ENCODE results near the gene CRLF3. TPM values are rescaled to one million over a fixed set of nuclear protein-coding genes. Genes with fewer than 3 reads are reported as not detected.

Gene CRLF3
- total RNA-seq = 1 to 10 TPM; 3.4 to 5.3 TPM

GRCh38 chr17:30824356-30825145 is at the start of gene CRLF3:
Gene CRLF3, minus strand, starts transcription at chr17:30824692. Its CDS starts 41 bp downstream, at chr17:30824651.
- H3K36me3 ChIP-seq = no peaks in the 10 kb centered on the region
- peaks cover 0 to 28% of the 10 kb centered on the region in 2 donors for H3K4me1 ChIP-seq
- H3K4me3 ChIP-seq = peak within 1 kb of the TSS; percentile 72 to 86
- H3K27me3 ChIP-seq = no peaks in the 10 kb centered on the region
- H3K27ac ChIP-seq = peak within 1 kb of the TSS; percentile 85 to 87
- no peaks in the 10 kb centered on the region for H3K9me3 ChIP-seq
- DNase-seq (ENCODE audit: low spot score) = peak; percentile 80
- TF ChIP-seq, protein P1, sequence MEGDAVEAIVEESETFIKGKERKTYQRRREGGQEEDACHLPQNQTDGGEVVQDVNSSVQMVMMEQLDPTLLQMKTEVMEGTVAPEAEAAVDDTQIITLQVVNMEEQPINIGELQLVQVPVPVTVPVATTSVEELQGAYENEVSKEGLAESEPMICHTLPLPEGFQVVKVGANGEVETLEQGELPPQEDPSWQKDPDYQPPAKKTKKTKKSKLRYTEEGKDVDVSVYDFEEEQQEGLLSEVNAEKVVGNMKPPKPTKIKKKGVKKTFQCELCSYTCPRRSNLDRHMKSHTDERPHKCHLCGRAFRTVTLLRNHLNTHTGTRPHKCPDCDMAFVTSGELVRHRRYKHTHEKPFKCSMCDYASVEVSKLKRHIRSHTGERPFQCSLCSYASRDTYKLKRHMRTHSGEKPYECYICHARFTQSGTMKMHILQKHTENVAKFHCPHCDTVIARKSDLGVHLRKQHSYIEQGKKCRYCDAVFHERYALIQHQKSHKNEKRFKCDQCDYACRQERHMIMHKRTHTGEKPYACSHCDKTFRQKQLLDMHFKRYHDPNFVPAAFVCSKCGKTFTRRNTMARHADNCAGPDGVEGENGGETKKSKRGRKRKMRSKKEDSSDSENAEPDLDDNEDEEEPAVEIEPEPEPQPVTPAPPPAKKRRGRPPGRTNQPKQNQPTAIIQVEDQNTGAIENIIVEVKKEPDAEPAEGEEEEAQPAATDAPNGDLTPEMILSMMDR (IDR thresholded peaks at IDR 0.05) = peak; percentile 40 to 75

DNA sequence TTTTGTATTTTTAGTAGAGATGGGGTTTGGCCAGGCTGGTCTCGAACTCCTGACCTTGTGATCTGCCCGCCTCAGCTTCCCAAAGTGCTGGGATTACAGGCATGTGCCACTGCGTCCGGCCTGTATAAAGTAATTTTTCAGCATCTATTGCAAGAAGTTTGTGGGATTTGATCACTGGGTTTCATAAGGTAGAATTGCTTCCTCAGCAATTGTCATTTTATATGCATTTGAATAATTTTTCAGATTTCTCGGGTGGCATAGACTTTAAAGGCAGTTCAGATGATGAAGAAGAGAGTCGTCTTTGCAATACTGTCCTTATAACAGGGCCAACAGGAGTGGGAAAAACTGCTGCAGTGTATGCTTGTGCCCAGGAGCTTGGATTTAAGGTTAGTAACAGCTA is 44.5 kb upstream of the CRLF3 start:
- TF ChIP-seq, protein P1 (IDR thresholded peaks at IDR 0.05) = no peak
- Histone ChIP-seq H3K4me1 (no peaks in the 10 kb centered on the region), H3K27ac (no peak overlapping the region), H3K9me3 (no peaks in the 10 kb centered on the region), H3K4me3 (no peak overlapping the region), H3K36me3 (no peaks in the 10 kb centered on the region), H3K27me3 (no peaks in the 10 kb centered on the region)
- no peak for DNase-seq (ENCODE audit: low spot score)

- Histone ChIP-seq H3K27ac (no peak overlapping the region), H3K36me3 (no peaks in the 10 kb centered on the region)
- TF ChIP-seq, protein P1 (IDR thresholded peaks at IDR 0.05) = no peak
Measured at GRCh38 chr17:30864636-30865035, 40.1 kb upstream of the CRLF3 start.

DNA sequence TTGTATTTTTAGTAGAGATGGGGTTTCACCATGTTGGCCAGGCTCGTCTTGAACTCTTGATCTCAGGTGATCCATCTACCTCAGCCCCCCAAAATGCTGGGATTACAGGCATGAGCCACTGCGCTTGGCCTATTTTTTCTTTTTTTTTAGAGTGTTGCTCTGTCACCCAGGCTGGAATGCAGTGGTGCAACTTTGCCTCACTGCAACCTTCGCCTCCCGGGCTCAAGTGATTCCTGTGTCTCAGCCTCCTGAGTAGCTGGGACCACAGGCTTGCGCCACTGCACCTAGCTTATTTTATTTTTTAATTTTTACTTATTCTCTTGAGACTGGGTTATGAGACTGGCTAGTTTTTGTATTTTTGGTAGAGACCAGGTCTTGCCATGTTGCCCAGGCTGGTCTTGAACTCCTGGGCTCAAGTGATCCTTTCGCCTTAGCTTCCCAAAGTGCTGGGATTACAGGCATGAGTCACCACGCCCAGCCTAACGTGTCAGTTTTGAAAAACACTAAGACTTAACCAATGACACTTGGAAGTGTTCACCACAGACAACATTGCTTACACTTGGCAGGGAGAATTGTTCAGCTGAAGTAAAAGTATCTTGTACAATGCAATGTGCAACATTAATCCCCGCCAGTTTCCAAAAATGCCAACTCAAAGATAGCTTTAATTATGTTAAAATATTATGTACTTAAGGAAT is 34.2 kb upstream of the CRLF3 start:
- no peak for DNase-seq (ENCODE audit: low spot score)
- TF ChIP-seq, protein P1 (IDR thresholded peaks at IDR 0.05) = no peak
- Histone ChIP-seq H3K4me1 (no peaks in the 10 kb centered on the region), H3K27ac (no peak overlapping the region), H3K9me3 (no peaks in the 10 kb centered on the region), H3K4me3 (no peak overlapping the region), H3K36me3 (no peaks in the 10 kb centered on the region), H3K27me3 (no peaks in the 10 kb centered on the region)

More at GRCh38 chr17:30864636-30865035, 40.1 kb upstream of the CRLF3 start:
- Histone ChIP-seq H3K4me3 (no peak overlapping the region), H3K4me1 (no peaks in the 10 kb centered on the region), H3K9me3 (no peaks in the 10 kb centered on the region), H3K27me3 (no peaks in the 10 kb centered on the region)
- no peak for DNase-seq (ENCODE audit: low spot score)

DNA sequence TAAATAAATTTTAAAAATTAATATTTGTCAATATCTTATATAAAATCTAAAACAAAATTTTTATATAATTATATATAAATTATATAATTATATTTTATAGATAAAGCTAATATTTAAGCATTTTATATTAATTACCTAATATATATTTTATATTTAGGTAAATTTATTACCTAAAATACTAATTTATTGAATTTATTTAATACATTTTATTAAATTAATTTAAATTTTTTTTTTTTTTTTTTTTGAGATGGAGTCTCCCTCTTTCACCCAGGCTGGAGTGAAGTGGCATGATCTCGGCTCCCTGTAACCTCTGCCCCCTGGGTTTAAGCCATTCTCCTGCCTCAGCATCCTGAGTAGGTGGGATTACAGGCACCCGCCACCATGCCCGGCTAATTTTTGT is 29.7 kb upstream of the CRLF3 start:
- DNase-seq (ENCODE audit: low spot score) = no peak
- TF ChIP-seq, protein P1 (IDR thresholded peaks at IDR 0.05) = no peak

More for the DNA sequence above, 29.7 kb upstream of the CRLF3 start:
- no peaks in the 10 kb centered on the region for H3K27me3 ChIP-seq
- H3K9me3 ChIP-seq = no peaks in the 10 kb centered on the region
- no peaks in the 10 kb centered on the region for H3K36me3 ChIP-seq
- H3K4me1 ChIP-seq = no peaks in the 10 kb centered on the region
- H3K27ac ChIP-seq = no peak overlapping the region
- no peak overlapping the region for H3K4me3 ChIP-seq

All from right atrium auricular region (tissue), 2 donors.